DOHH2 (cell line): ENCODE data around the gene GRID2.

Experiments used
- CTCF ChIP-seq: fragments of 200-600 bp; sonication (generic); IDR thresholded peaks from one replicate; pipeline ENCODE4 v1.5.1; 2014; ENCODE audit warnings: antibody characterized with exemption, mild to moderate bottlenecking, low read depth, low read length; ENCODE audit not compliant: poor library complexity, severe bottlenecking
- EZH2phosphoT487 ChIP-seq: fragments of 200-600 bp; sonication (generic); IDR thresholded peaks from 2 replicates; pipeline ENCODE4 v1.6.1; 2017; ENCODE audit warnings: borderline replicate concordance, mild to moderate bottlenecking, antibody characterized with exemption, low read length, moderate library complexity, mixed read lengths

- TF ChIP-seq CTCF (no peak), EZH2phosphoT487 (no peak)
Measured at GRCh38 chr4:93030670-93031069, 726.9 kb downstream of the GRID2 start.
